Globus pallidus (tissue), 1 donor: ENCODE measurements around the gene KCNIP3.
A peak's percentile ranks its signal among the peaks of the same experiment; 100 is the strongest.

Experiments used
- DNase-seq: peaks from one replicate; pipeline ENCODE4 v3.0.0-alpha.2; 2015; ENCODE audit warnings: low spot score

KCNIP3 gene

DNA sequence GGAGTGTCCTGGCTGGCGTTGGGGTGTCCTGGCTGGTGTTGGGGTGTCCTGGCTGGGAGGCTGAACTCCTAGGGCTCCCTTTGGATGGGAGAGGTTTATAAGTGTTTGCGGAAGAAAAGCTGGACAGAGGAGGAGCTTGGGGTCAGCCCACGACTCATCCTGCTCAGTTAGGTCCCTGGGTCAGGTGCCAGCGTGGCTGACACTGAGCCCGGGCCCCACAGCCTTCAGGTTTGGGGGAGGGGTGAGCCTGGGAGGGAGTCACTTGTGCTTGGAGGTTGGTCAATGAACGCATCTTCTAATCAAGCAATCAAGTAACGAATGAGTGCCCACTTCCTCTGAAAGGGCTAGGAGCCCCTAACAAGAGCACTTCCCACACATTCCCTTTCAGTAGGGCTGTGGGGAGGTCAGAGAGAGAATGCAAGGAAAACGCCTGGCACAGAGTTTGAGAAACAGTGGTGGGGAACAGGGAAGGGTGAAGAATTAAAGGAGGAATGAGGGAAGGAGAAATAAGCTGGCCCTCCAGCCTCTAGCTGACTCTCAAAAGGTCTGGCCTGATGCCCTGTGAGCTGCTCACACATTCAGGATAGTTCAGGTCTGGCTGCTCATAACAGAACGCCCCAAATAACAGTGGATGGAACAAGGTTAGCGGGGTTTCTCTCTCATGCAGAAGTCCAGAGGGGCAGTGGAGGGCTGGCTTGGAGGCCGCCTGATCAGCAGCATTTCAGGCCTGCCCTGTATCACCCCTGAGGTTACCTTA is 670 bp downstream of the KCNIP3 start:
- no peak for DNase-seq

DNA sequence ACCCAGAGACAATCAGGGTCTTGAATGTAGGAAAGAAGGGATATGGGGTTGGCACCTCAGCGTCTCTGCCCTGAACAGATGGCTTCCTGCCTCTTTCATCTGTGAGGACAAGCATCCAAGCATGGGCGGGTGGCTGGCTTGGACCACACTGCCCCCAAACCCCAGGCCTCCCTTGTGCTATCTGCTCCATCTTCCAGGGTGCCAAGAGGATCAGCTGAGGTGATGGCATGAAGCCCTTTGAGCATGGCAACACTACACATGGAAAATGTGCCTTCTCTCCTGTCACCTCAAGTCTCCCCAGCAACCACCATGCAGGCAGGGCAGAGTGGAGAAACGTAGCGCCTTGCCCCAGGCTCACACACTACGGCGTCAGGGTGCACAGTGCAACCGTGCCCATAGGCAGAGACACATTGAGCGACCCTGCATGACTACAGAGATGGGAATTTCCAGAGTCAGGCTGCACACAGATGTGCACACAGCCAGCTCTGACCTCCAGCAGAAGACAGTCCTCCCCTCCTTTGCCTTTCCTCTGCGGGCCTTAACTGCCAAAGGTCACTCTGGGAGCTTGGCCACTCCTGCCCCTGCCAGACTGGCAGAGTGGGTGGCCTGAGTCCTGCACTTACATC is 1.5 kb downstream of the KCNIP3 start:
- DNase-seq: no peak

GRCh38 chr2:95299961-95300360 is 2.8 kb downstream of the KCNIP3 start:
- no peak for DNase-seq

DNA sequence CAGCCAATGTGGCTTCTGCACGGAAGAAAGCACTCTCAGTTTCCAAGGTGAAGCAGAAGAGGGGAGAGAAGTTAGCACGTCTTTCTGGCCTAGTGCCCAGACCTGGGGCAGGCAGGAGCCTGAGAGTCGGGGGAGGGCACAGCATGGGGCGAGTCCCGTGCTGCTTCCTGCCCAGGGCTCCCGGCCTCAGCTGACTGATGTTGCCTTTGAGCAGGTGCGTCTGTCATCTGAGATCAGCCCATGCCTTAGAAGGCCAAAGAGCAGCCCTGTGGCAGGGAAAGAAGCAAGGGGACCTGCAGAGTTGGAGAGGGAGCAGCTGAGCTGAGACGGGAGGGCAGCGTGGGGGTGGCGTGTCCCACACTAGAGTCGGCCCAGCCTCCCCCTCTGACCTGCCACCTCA is 3.3 kb downstream of the KCNIP3 start:
- DNase-seq: no peak

DNA sequence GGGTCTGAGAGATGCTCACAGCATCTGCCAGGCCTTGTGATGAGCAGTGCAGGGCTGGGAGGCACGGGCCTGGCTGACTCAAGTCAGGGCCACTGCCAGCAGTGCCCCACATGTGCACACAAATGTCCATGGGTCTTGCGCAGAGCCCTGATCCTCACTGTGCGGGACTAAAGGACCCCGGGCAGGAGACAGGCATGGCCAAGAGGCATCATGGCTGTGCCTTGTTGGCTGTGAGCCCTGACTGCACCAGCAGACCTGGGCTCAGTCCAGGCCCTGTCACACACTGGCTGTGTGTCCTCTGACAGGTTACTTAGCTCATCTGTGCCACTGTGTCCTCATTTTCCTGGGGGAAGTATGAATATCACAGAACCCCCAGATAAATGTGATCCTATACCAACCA is 4.0 kb downstream of the KCNIP3 start:
- DNase-seq: no peak

DNA sequence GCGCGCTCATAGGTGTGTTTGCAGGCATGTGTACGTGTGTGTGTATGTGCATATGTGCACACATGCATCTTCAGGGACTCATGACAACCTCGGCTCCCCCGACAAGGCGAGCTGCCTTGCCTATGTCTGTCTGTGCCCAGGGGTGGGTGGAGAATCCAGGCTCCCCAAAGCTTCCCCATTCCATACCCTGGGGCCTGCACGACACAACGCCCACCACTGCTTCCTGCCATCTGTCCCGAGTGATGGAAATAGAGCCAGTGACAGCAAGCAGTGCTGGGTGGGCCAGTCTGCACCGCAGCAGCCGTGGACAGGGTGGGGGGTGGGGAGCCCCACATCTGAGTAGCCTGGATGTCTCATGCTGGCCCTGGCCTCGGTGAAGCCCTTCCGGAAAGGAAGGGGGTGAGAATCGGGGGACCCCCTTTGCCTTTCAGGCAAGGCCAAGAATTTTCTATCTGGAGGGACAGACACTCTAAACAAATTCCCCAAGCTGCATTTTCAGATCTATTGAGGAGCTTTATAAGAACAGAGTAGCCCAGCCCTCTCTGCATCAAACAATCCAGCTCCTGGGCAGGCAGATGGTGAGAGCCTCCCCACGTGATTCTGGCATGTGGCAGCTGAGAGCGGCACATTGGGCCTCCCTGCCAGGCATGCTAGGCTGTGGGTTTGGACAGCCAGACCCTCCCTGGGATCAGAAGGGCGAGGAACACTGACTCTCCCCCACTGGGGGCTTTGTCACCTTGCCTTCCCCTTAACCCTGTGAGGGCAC is 4.9 kb downstream of the KCNIP3 start:
- no peak for DNase-seq

- peak; percentile 74 for DNase-seq
Observed at GRCh38 chr2:95303191-95303919, 6.2 kb downstream of the KCNIP3 start.

DNA sequence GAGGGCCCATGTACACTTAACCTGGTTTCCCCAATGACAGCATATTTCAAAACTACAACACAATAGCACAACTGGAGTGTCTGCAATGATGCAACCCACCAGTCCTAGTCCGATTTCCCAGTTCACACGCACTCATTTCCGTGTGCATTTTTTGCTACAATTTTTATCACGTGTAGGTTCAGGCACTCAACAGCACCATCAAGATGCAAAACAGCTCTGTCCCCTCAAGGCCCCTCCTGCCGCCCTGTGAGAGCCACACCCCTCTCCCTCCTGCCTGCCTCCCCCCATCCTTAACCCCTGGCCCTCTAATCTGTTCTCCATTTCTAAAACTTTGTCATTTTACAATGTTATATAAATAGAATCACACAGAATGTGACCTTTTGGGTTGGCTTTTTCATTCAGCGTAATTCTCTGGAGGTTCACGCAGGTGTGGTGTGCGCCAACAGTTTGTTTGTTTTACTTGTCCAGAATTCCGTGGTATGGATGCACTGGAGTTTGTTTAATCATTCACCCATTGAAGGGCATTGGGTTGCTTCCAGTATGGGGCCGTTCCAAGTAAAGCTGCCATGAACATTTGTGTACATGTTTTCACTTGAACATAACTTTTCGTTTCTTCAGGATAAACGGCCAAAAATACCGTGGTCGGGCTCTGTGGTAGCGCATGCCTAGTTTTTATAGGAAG is 8.4 kb downstream of the KCNIP3 start:
- no peak for DNase-seq

GRCh38 chr2:95306336-95306895 is 9.3 kb downstream of the KCNIP3 start:
- DNase-seq: no peak

- no peak for DNase-seq
Observed at GRCh38 chr2:95307036-95307435, 9.9 kb downstream of the KCNIP3 start.

DNA sequence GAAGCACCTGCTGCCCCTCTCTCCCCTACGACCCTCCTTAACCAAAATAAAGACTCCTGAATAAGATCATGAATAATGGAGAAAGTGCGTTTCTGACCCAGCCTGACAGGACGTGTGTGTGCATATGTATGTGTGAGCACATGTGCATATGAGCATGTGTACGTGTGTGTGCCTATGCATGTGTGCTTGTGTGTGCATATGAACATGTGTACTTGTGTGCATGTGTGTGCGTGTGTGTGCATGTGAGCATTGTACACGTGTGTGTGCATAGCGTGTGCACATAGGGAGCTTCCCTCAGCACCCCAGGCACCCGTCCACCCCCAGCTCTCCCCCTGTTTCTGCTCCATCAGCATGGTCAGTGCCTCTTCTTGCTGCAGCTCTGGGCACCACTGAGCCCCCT is 10.7 kb downstream of the KCNIP3 start:
- DNase-seq: no peak

- DNase-seq: no peak
Observed at GRCh38 chr2:95308426-95308990, 11.4 kb downstream of the KCNIP3 start.

DNA sequence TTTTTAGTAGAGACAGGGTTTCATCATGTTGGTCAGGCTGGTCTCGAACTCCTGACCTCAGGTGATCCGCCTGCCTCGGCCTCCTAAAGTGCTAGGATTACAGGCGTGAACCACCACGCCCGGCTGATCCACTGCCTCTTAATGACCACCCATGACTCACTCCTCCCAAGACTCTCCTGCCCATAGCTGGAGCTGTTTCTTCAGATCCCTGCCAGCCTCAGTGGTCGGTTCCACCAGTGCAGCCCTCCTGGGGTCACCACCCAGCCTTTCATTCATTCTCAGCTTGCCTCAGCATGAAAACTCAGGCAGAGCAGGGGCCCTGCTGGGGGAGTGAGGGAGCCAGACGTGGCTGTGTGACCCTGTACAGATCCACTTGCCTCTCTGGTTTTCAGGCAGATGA is 12.5 kb downstream of the KCNIP3 start:
- no peak for DNase-seq

DNA sequence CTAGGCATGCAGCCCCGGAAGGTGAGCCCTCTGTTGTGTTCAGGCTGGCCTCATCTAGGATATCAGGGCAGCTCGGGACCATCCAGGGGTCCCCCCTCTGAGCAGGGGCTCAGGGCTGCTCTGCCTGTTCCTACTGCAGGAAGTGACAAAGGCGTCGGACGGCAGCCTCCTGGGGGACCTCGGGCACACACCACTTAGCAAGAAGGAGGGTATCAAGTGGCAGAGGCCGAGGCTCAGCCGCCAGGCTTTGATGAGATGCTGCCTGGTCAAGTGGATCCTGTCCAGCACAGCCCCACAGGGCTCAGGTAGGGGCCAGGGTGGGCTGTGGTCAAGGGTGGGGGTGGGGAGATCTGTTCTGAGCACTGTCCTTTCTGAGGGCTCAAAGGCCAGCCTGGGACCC is 13.1 kb downstream of the KCNIP3 start:
- no peak for DNase-seq

DNA sequence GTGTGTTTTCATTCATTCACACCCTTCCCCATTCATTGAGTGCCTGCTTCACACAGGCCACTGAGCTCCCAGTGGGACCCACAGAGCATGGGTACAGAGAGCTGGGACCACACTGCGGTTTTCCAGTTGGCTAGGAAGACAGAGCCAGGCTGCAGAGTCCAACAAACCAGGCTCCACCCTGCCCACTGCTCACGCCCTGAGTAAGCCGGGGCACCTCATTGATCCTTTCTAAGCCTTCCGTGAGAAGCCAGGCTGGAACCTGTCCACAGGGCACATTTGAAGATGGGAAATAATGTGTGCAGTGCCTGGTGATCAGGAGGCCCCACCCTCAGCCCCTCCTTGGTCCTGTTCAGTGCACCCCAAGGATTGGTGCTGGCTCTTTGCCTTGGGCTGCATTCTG is 13.5 kb downstream of the KCNIP3 start:
- no peak for DNase-seq

DNA sequence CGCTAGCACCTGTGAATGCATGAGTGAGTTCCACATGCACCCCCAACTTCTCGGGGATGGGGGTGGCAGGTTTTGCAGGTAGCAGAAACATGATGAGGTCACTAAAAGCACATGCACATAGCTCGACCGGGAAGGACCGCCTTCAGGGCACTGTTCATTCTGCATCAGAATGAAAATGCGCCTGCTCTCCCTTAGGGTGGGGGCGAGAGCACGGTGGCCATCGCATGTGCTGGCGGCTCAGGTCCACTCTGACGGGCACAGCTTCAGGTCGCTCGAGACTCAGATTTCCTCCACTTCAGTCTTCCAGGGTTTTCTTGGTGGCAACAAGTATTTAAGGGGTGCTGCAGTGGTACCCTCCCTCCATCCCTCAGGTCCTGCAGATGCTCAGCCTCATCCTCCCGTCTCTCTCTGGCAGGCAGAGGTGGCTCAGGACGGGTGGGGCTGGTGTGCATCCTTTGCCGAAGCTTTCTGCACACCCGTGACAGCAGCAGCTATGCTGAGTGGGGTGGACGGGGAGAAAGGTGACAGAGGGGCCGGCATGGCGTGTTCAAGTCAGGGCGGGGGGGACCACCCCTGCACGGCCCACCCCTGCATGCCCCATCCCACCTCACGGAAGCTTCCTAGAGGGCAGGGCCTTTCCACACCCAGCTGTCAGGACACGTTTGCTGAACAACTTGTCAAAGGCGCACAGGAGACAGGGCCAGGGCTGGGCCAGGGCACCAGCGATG is 14.8 kb downstream of the KCNIP3 start:
- no peak for DNase-seq

GRCh38 chr2:95312543-95313201 is 15.5 kb downstream of the KCNIP3 start:
- peak; percentile 95 for DNase-seq

DNA sequence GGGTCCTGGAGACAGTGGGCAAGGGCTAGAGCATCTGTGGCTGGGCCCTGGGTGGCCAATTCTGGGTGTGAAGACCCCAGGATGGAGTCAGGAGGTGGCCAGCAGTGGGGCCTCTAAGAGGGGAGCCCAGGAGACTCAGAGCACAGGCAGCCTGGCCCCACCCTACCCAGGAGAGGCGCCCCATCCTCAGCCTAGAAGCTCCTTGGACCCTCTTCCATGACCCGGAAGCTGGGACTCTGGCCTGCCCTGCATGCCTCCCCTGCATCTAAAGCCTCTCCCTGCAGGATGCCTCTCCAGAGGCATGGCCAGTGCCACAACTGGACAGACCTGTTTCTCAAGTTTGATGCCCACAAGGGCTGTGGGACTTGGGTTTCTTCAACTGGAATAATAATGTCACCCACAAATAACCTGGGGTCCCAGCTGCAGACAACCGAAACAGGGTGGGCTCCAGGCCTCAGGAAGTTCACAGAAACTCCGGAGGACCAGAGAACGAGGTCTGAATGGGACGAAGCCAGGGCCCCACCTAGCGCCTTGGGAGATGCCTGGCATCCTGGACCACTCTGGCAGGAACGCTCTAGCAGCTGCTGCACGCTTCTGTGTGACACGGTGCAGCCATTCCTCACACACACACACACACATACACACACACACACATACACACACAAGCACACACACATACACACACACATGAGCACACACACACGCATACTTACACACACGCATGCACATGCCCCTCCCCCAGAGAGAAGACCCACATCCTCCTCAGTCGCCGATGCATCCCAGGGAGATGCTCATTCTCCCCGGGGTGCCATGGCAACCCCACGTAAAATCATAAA is 16.4 kb downstream of the KCNIP3 start:
- no peak for DNase-seq

DNA sequence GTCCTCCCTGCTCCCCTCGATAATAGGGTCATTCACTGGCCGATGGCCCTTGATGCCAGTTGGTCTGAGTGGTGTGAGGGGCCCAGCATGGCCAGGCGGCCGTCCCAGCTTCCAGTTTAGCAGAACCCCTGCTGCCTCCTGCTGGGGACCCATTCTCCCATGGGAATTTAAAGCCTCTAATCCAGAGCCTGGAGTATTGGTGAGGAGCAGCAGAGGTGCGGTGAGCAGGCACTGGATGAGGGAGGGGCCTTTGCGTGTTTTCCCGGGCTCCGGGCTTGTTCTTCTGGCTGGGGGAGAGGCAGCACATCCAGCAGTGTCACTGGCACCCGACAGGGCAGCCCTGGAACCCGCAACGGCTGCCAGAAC is 17.4 kb downstream of the KCNIP3 start:
- no peak for DNase-seq
